CD14-positive monocyte (primary cell): ENCODE measurements around the gene CDKN2C. TPM values are rescaled to one million over a fixed set of nuclear protein-coding genes. Genes with fewer than 3 reads are reported as not detected.

Experiments
- DNase-seq, 3 donors: peaks; one replicate each; pipeline ENCODE4 v3.0.0-alpha.2; 2011 to 2022
- H2AFZ ChIP-seq: 2 replicates; pipeline ENCODE4 v1.6.0; 2012; ENCODE audit warnings: mild to moderate bottlenecking, low read depth, low read length, inconsistent platforms; ENCODE audit not compliant: insufficient read depth, poor library complexity, severe bottlenecking
- H3K27ac ChIP-seq, 2 donors: 1 replicate in 1 of 2; 2 replicates in 1 of 2; pipeline ENCODE4 v1.5.1; 2012 to 2013; ENCODE audit warnings: low read length in 2 of 2, control low read depth in 1 of 2, inconsistent platforms in 1 of 2, low read depth in 1 of 2, mild to moderate bottlenecking in 1 of 2
- H3K27me3 ChIP-seq, 2 donors: one replicate each; pipeline versions ENCODE4 v1.6.0 to v1.6.1; 2011 to 2013; ENCODE audit warnings: low read length in 2 of 2; ENCODE audit not compliant: control insufficient read depth in 2 of 2, insufficient read depth in 2 of 2
- H3K36me3 ChIP-seq, 2 donors: replicated peaks in 1 of 2; 1 replicate in 1 of 2; 2 replicates in 1 of 2; pipeline versions ENCODE4 v1.5.1 to v1.6.1; 2012 to 2013; ENCODE audit warnings: low read length in 2 of 2, control low read depth in 1 of 2, inconsistent platforms in 1 of 2, mild to moderate bottlenecking in 1 of 2; ENCODE audit not compliant: insufficient read depth in 2 of 2, control insufficient read depth in 1 of 2
- H3K4me1 ChIP-seq, 2 donors: 1 replicate in 1 of 2; 2 replicates in 1 of 2; pipeline versions ENCODE4 v1.5.1 to v1.6.1; 2012 to 2013; ENCODE audit warnings: low read length in 2 of 2, control low read depth in 1 of 2, inconsistent platforms in 1 of 2, mild to moderate bottlenecking in 1 of 2, moderate library complexity in 1 of 2; ENCODE audit not compliant: insufficient read depth in 2 of 2, control insufficient read depth in 1 of 2
- H3K4me2 ChIP-seq: replicated peaks from 2 replicates; pipeline ENCODE3; 2012; ENCODE audit warnings: low read length, moderate library complexity, mild to moderate bottlenecking; ENCODE audit not compliant: poor library complexity, severe bottlenecking; ENCODE audit errors: extremely low read depth
- H3K4me3 ChIP-seq, 3 experiments: fragments of 200-600 bp in 1 of 3; sonication (generic) in 1 of 3; replicated peaks in 1 of 3; 1 replicate in 2 of 3; 2 replicates in 1 of 3; pipeline ENCODE4 v1.5.1; 2011 to 2013; ENCODE audit warnings: low read length in 3 of 3, mild to moderate bottlenecking in 3 of 3, control low read depth in 2 of 3, low read depth in 2 of 3, inconsistent platforms in 1 of 3, moderate library complexity in 1 of 3
- H3K79me2 ChIP-seq: 2 replicates; pipeline ENCODE4 v1.6.0; 2012; ENCODE audit warnings: mild to moderate bottlenecking, control low read depth, inconsistent platforms, low read length, moderate library complexity; ENCODE audit not compliant: insufficient read depth
- H3K9ac ChIP-seq: 2 replicates; pipeline ENCODE4 v1.6.0; 2017; ENCODE audit warnings: low read length, mild to moderate bottlenecking; ENCODE audit not compliant: insufficient read depth, poor library complexity, severe bottlenecking
- H3K9me3 ChIP-seq, 2 donors: replicated peaks in 1 of 2; 1 replicate in 1 of 2; 2 replicates in 1 of 2; pipeline versions ENCODE4 v1.5.1 to v1.6.1; 2012 to 2013; ENCODE audit warnings: low read length in 2 of 2, control low read depth in 1 of 2; ENCODE audit not compliant: control insufficient read depth in 1 of 2, insufficient read depth in 1 of 2
- H4K20me1 ChIP-seq: 2 replicates; pipeline ENCODE4 v1.6.0; 2012; ENCODE audit warnings: mild to moderate bottlenecking, low read length, control low read depth, moderate library complexity; ENCODE audit not compliant: insufficient read depth
- H3K27ac Mint-ChIP-seq, 7 donors: one replicate each; pipeline ENCODE4 v1.8.0; 2020; ENCODE audit warnings: mild to moderate bottlenecking in 7 of 7, mixed read lengths in 7 of 7, moderate library complexity in 6 of 7, inconsistent platforms in 2 of 7
- H3K27me3 Mint-ChIP-seq, 3 donors: one replicate each; pipeline ENCODE4 v1.8.0; 2021 to 2022; ENCODE audit warnings: low read depth in 3 of 3, mild to moderate bottlenecking in 3 of 3, mixed read lengths in 3 of 3, moderate library complexity in 3 of 3, inconsistent platforms in 1 of 3
- H3K36me3 Mint-ChIP-seq, 2 donors: one replicate each; pipeline ENCODE4 v1.8.0; 2020; ENCODE audit warnings: mixed read lengths in 2 of 2, inconsistent platforms in 1 of 2, mild to moderate bottlenecking in 1 of 2
- H3K4me1 Mint-ChIP-seq: one replicate; pipeline ENCODE4 v1.8.0; 2020; ENCODE audit warnings: mild to moderate bottlenecking, mixed read lengths
- H3K4me3 Mint-ChIP-seq, 2 donors: one replicate each; pipeline ENCODE4 v1.8.0; 2020; ENCODE audit warnings: mild to moderate bottlenecking in 2 of 2, mixed read lengths in 2 of 2, moderate library complexity in 1 of 2
- H3K9me3 Mint-ChIP-seq, 7 donors: one replicate each; pipeline ENCODE4 v1.8.0; 2020 to 2022; ENCODE audit warnings: mixed read lengths in 7 of 7, mild to moderate bottlenecking in 6 of 7, moderate library complexity in 6 of 7, inconsistent platforms in 2 of 7
- WGBS: methylation state at CpG from one replicate; pipeline ENCODE4 v1.1.5; 2013; ENCODE audit warnings: missing lambda C conversion rate; ENCODE audit not compliant: insufficient coverage; 5-methylcytosine and 5-hydroxymethylcytosine counted together
- intact Hi-C, 2 donors: fragments of 100-400 bp; cut with micrococcal nuclease; formaldehyde crosslinking; loops; one replicate each; pipeline versions ENCODE4 v1.15.0 to v1.15.1; 2023
- polyA plus RNA-seq, 3 donors: library from polyadenylated mRNA; depleted of rRNA in 1 of 3; unstranded in 2 of 3; stranded (reverse) in 1 of 3; fragments of 300-500 nt in 2 of 3; fragments of >200 nt in 1 of 3; fragmentation: Illumina TruSeq in 2 of 3; gene quantifications; 1 replicate in 2 of 3; 2 replicates in 1 of 3; pipeline ENCODE4 v1.2.3, GENCODE V29; 2012 to 2021
- TF ChIP-seq, protein P1 (sequence below): fragments of 200-600 bp; IDR thresholded peaks from one replicate; pipeline ENCODE4 v1.8.0; 2022; ENCODE audit warnings: antibody characterized with exemption, mild to moderate bottlenecking

The CDKN2C gene
- polyA plus RNA-seq, 3 donors, result 5.3 to 9.9 (median 7.4) TPM

DNA sequence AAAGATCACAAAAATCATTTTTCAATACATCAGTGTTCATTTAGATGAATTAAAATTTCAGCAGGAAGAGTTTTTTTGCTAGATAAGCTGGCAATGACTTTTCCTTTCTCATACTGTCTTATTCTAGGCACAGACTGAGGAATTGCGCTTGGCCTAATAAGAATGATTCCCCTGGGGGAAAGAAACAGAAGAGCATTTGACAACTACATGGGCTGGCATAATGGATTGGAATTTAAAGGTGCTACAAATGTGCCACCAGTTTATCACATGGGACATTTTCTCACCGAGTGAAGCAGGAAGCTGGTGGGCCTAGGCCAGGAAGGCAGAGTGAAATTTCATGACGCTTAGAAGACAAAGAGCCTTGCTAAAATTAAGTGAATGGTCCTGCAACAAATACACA lies 39.3 kb downstream of the CDKN2C start:
- no peaks in the 10 kb centered on the region for H3K4me1 ChIP-seq
- DNase-seq, result no peak
- no peaks in the 10 kb centered on the region for H3K27me3 ChIP-seq
- intact Hi-C loops, result no loop called here
- 58% methylated on average over 2 of the region's 3 CpGs for WGBS
- no peaks in the 10 kb centered on the region for H3K36me3 ChIP-seq
- H3K27ac Mint-ChIP-seq, result no peak overlapping the region
- H3K4me3 Mint-ChIP-seq, result no peak overlapping the region
- H3K4me2 ChIP-seq, result no peak overlapping the region
- H3K79me2 ChIP-seq, result no peaks in the 10 kb centered on the region
- H2AFZ ChIP-seq, result no peak overlapping the region
- TF ChIP-seq, protein P1, sequence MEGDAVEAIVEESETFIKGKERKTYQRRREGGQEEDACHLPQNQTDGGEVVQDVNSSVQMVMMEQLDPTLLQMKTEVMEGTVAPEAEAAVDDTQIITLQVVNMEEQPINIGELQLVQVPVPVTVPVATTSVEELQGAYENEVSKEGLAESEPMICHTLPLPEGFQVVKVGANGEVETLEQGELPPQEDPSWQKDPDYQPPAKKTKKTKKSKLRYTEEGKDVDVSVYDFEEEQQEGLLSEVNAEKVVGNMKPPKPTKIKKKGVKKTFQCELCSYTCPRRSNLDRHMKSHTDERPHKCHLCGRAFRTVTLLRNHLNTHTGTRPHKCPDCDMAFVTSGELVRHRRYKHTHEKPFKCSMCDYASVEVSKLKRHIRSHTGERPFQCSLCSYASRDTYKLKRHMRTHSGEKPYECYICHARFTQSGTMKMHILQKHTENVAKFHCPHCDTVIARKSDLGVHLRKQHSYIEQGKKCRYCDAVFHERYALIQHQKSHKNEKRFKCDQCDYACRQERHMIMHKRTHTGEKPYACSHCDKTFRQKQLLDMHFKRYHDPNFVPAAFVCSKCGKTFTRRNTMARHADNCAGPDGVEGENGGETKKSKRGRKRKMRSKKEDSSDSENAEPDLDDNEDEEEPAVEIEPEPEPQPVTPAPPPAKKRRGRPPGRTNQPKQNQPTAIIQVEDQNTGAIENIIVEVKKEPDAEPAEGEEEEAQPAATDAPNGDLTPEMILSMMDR, result no peak
- H3K4me1 Mint-ChIP-seq, result no peaks in the 10 kb centered on the region
- H3K27me3 Mint-ChIP-seq, result peaks cover 2 to 14% (median 9%) of the 10 kb centered on the region in 3 donors
- H3K9me3 ChIP-seq, result peaks cover 0 to 4% of the 10 kb centered on the region in 2 donors
- no peaks in the 10 kb centered on the region for H4K20me1 ChIP-seq
- no peak overlapping the region for H3K9ac ChIP-seq
- H3K27ac ChIP-seq, result no peak overlapping the region
- no peaks in the 10 kb centered on the region for H3K36me3 Mint-ChIP-seq
- peaks cover 9 to 29% (median 17%) of the 10 kb centered on the region in 7 donors for H3K9me3 Mint-ChIP-seq
- H3K4me3 ChIP-seq, result no peak overlapping the region

DNA sequence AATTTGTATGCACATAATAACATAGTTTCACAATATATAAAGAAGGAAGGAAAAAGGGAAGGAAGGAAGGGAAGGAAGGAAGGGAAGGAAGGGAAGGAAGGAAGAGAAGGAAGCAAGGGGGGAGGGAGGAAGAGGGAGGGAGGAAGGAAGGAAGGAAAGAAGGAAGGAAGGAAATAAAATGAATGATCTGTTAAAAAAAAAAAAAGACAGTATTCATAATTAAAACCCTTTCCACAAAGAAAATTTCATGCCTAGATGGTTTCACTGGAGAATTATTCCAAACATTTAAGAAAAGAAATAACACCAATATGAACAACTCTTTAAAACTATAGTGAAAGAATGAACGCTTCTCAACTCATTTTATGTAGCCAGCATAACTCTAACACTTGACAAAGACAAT lies 44.8 kb downstream of the CDKN2C start:
- Mint-ChIP-seq H3K4me1 (no peaks in the 10 kb centered on the region), H3K4me3 (no peak overlapping the region), H3K36me3 (no peaks in the 10 kb centered on the region), H3K27ac (no peak overlapping the region), H3K9me3 (peaks cover 4 to 26% (median 19%) of the 10 kb centered on the region in 7 donors), H3K27me3 (peaks cover 3 to 13% (median 6%) of the 10 kb centered on the region in 3 donors)
- Histone ChIP-seq H3K4me1 (no peaks in the 10 kb centered on the region), H3K36me3 (no peaks in the 10 kb centered on the region), H3K4me2 (no peak overlapping the region), H3K4me3 (no peak overlapping the region), H2AFZ (no peak overlapping the region), H4K20me1 (no peaks in the 10 kb centered on the region), H3K79me2 (no peaks in the 10 kb centered on the region), H3K27ac (no peak overlapping the region), H3K9ac (no peak overlapping the region), H3K27me3 (peaks cover 0 to 3% of the 10 kb centered on the region in 2 donors), H3K9me3 (peaks cover 0 to 4% of the 10 kb centered on the region in 2 donors)
- intact Hi-C loops, result no loop called here
- TF ChIP-seq, protein P1, result no peak
- no peak for DNase-seq
- no CpG with 5 or more reads among the region's 1 CpG for WGBS
